ENCODE data around the gene JUNB. TPM values are rescaled to one million over a fixed set of nuclear protein-coding genes. Genes with fewer than 3 reads are reported as not detected.

JUNB gene
- total and polyA plus RNA-seq, 2 of the 13 experiments (the other 11 are each of a cell fraction or from before 2014, with no cell fraction given) = 7.7 to 8.2 TPM

DNA sequence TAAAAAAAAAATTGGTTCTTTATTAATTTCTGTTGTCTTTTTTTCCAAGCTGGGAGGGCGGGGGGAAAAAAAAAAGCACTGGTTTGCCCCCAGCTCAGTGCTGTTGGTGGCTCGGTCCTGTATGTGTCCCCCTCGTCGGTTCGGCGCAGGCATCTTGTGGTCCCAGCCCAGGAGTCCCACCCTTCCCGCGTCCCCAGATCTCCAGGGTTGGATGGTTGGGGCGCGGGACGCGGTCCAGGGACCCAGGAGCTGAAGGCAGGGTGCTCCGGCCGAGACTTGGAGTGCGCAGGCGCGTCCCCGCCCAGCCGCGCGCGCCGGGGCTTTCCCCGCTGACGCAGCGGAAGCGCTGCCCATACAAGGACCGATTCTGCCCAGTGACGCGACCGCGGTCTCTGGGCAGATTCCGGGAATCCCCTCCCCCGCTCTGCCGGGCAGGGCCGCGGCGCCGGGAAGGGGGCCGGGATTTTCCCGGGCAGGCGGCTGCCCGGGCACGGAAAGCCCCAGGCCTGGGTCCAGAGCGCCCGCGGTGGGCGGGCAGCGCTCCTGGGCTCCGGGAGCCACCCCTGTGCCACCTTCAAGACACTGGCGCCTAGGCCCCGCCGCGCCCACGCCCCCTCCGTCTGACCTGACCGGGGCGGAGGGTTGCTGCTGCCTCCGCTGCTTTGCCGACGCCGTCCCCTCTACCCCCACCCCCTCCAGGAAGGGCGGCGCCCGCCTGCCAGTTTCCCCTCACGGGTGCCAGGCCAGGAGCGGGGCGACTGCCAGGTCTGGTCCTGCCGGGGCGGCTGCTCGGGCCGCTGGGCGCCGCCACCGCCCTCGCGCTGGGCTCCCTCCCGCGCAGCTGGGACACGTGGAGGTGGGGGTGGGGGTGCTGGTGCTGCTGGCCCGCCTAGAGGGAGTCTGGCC lies 2.3 kb downstream of the JUNB start (continued):
- TF ChIP-seq PAXIP1 (CRISPR knock-in tag; conservative IDR thresholded peaks at IDR 0.05) = peak; percentile 34
- TF ChIP-seq MTERF4 (CRISPR knock-in tag; IDR thresholded peaks at IDR 0.05) = no peak; the same call in 1 of the 2 replicates
- no peak for TF ChIP-seq MIER2 (CRISPR knock-in tag; IDR thresholded peaks at IDR 0.05)
- TF ChIP-seq, protein P1, sequence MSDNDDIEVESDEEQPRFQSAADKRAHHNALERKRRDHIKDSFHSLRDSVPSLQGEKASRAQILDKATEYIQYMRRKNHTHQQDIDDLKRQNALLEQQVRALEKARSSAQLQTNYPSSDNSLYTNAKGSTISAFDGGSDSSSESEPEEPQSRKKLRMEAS (IDR thresholded peaks at IDR 0.05) = peak; percentile 88
- TF ChIP-seq, protein P2, sequence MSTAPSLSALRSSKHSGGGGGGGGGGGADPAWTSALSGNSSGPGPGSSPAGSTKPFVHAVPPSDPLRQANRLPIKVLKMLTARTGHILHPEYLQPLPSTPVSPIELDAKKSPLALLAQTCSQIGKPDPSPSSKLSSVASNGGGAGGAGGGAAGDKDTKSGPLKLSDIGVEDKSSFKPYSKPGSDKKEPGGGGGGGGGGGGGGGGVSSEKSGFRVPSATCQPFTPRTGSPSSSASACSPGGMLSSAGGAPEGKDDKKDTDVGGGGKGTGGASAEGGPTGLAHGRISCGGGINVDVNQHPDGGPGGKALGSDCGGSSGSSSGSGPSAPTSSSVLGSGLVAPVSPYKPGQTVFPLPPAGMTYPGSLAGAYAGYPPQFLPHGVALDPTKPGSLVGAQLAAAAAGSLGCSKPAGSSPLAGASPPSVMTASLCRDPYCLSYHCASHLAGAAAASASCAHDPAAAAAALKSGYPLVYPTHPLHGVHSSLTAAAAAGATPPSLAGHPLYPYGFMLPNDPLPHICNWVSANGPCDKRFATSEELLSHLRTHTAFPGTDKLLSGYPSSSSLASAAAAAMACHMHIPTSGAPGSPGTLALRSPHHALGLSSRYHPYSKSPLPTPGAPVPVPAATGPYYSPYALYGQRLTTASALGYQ (CRISPR knock-in tag; IDR thresholded peaks at IDR 0.05) = 0 out of 2 replicates have a peak, but pooled peaks have one; percentile 30
- no peak for TF ChIP-seq ZNF180 (CRISPR knock-in tag; IDR thresholded peaks at IDR 0.05; ENCODE audit: borderline replicate concordance, low read depth)
- 0 out of 2 replicates have a peak, but pooled peaks have one; percentile 22 for TF ChIP-seq ZBTB38 (CRISPR knock-in tag; IDR thresholded peaks at IDR 0.05)
- no peak for TF ChIP-seq BORCS8-MEF2B (CRISPR knock-in tag; IDR thresholded peaks at IDR 0.05)
- TF ChIP-seq MAZ (IDR thresholded peaks at IDR 0.05; ENCODE audit: borderline replicate concordance, low read depth, low read length) = no peak
- 0 out of 2 replicates have a peak, but pooled peaks have one; percentile 55 for TF ChIP-seq MAZ (CRISPR knock-in tag; IDR thresholded peaks at IDR 0.05; ENCODE audit: low read depth)
- TF ChIP-seq SNRNP70 (IDR thresholded peaks at IDR 0.05; ENCODE audit: low read depth, low read length) = no peak
- TF ChIP-seq BRD4 (CRISPR knock-in tag; IDR thresholded peaks at IDR 0.05) = no peak
- TF ChIP-seq, protein P3, sequence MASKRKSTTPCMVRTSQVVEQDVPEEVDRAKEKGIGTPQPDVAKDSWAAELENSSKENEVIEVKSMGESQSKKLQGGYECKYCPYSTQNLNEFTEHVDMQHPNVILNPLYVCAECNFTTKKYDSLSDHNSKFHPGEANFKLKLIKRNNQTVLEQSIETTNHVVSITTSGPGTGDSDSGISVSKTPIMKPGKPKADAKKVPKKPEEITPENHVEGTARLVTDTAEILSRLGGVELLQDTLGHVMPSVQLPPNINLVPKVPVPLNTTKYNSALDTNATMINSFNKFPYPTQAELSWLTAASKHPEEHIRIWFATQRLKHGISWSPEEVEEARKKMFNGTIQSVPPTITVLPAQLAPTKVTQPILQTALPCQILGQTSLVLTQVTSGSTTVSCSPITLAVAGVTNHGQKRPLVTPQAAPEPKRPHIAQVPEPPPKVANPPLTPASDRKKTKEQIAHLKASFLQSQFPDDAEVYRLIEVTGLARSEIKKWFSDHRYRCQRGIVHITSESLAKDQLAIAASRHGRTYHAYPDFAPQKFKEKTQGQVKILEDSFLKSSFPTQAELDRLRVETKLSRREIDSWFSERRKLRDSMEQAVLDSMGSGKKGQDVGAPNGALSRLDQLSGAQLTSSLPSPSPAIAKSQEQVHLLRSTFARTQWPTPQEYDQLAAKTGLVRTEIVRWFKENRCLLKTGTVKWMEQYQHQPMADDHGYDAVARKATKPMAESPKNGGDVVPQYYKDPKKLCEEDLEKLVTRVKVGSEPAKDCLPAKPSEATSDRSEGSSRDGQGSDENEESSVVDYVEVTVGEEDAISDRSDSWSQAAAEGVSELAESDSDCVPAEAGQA (IDR thresholded peaks at IDR 0.05; ENCODE audit: low read depth) = 0 out of 2 replicates have a peak, but pooled peaks have one; percentile 20
- TF ChIP-seq, protein P3 (CRISPR knock-in tag; IDR thresholded peaks at IDR 0.05; ENCODE audit: borderline replicate concordance) = no peak
- 0 out of 2 replicates have a peak, but pooled peaks have one; percentile 66 for TF ChIP-seq ZNF709 (CRISPR knock-in tag; IDR thresholded peaks at IDR 0.05)

All from HepG2 (cell line).